ELF-1 (cell line): ENCODE results near the gene CENPE.

ENCODE experiments used
- DNase-seq: peaks from one replicate; pipeline ENCODE4 v3.0.0-alpha.2; 2016; ENCODE audit warnings: low read depth, low spot score

Gene CENPE

GRCh38 chr4:103076747-103077347 is 121.3 kb downstream of the CENPE start, which contains the start of gene SLC9B2:
TSS of gene SLC9B2 (minus strand) at chr4:103076761. CDS start at chr4:103067550, 9,211 bp downstream.
- no peak for DNase-seq

- DNase-seq = peak; percentile 79
These were observed 122.0 kb downstream of the CENPE start for GRCh38 chr4:103075894-103076746.

- no peak for DNase-seq
These were observed 122.7 kb downstream of the CENPE start for GRCh38 chr4:103075435-103075893.

GRCh38 chr4:103074744-103075434 is 123.3 kb downstream of the CENPE start:
- DNase-seq = no peak

GRCh38 chr4:103073792-103074438 is 124.2 kb downstream of the CENPE start:
- no peak for DNase-seq

- DNase-seq = no peak
These were observed 130.1 kb downstream of the CENPE start for GRCh38 chr4:103067841-103068547.

GRCh38 chr4:103060453-103061148 is 137.5 kb downstream of the CENPE start:
- DNase-seq = no peak
